Measurements from ENCODE around the gene SV2B.

GRCh38 chr15:91196127-91196526 is 96.1 kb downstream of the SV2B start:
- TF ChIP-seq CTCF (IDR thresholded peaks at IDR 0.05): no peak
- no peak for TF ChIP-seq POLR2A (IDR thresholded peaks at IDR 0.05)

Data from adrenal gland (tissue), 5 donors.